Coronary artery (tissue), 2 donors: Measurements from ENCODE around the gene HTT.

Experiments
- DNase-seq: peaks from one replicate; pipeline ENCODE4 v3.0.0-alpha.2; 2017; ENCODE audit warnings: low spot score
- H3K27ac ChIP-seq, 2 donors: fragments of 200-600 bp; sonication (generic); one replicate each; pipeline ENCODE4 v1.5.1; 2016 to 2019
- H3K4me3 ChIP-seq: fragments of 200-600 bp; sonication (generic); 2 replicates; pipeline ENCODE4 v1.5.1; 2016; ENCODE audit warnings: mild to moderate bottlenecking, moderate library complexity
- CTCF ChIP-seq: fragments of 200-600 bp; sonication (generic); IDR thresholded peaks from one replicate; pipeline ENCODE4 v1.5.1; 2019; ENCODE audit warnings: antibody characterized with exemption

The HTT gene

GRCh38 chr4:3121596-3121995, 47.1 kb downstream of the HTT start:
- Histone ChIP-seq H3K4me3 (no peak overlapping the region), H3K27ac (peak overlapping the region in 1 of 2 donors; percentile 76)
- DNase-seq = no peak
- TF ChIP-seq CTCF = no peak

- TF ChIP-seq CTCF = no peak
- no peak overlapping the region for H3K4me3 ChIP-seq
- peak overlapping the region in 1 of 2 donors; percentile 76 for H3K27ac ChIP-seq
- no peak for DNase-seq
These were observed 47.6 kb downstream of the HTT start for GRCh38 chr4:3122081-3122563.

- no peak overlapping the region for H3K4me3 ChIP-seq
- no peak for TF ChIP-seq CTCF
- H3K27ac ChIP-seq = peak overlapping the region in 1 of 2 donors; percentile 22
- DNase-seq = no peak
These were observed 48.7 kb downstream of the HTT start for GRCh38 chr4:3123181-3123671.

- DNase-seq = no peak
- no peak overlapping the region for H3K4me3 ChIP-seq
- TF ChIP-seq CTCF = no peak
- no peak overlapping the region for H3K27ac ChIP-seq
These were observed 49.7 kb downstream of the HTT start for GRCh38 chr4:3124070-3124767.

DNA sequence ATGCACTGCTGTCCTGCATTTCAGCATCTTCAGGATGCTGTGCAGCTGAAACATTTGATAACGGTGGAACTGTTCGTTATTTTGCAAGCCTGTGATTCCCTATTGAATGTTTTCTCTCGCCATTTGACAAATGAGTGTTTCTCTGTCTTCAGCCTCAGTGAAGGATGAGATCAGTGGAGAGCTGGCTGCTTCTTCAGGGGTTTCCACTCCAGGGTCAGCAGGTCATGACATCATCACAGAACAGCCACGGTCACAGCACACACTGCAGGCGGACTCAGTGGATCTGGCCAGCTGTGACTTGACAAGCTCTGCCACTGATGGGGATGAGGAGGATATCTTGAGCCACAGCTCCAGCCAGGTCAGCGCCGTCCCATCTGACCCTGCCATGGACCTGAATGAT, 52.6 kb downstream of the HTT start:
- no peak for TF ChIP-seq CTCF
- Histone ChIP-seq H3K27ac (no peak overlapping the region), H3K4me3 (no peak overlapping the region)
- no peak for DNase-seq

DNA sequence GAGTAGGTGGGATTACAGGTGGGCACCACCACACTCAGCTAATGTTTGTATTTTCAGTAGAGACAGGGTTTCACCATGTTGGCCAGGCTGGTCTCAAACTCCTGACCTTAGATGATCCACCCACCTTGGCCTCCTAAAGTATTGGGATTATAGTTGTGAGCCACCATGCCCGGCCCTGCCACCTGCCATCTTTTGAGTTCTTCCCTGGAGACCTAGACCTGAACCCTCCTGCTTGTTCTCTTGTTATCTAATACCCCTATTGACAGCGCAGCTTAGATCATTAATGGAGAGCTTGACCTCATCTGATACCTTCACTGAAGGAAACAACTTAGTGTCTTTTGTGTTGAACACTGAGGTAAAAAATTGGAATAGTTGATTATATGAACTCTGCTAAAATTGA, 53.6 kb downstream of the HTT start:
- DNase-seq = no peak
- no peak overlapping the region for H3K27ac ChIP-seq
- no peak for TF ChIP-seq CTCF
- H3K4me3 ChIP-seq = no peak overlapping the region

GRCh38 chr4:3128976-3129375, 54.5 kb downstream of the HTT start:
- no peak for TF ChIP-seq CTCF
- Histone ChIP-seq H3K4me3 (no peak overlapping the region), H3K27ac (no peak overlapping the region)
- no peak for DNase-seq
